ENCODE data around the gene GDI2. TPM values are rescaled to one million over a fixed set of nuclear protein-coding genes. Genes with fewer than 3 reads are reported as not detected.

The GDI2 gene
- total and polyA plus RNA-seq, 2 of the 13 experiments (the other 11 are each of a cell fraction or from before 2014, with no cell fraction given) = 153 to 477 TPM

DNA sequence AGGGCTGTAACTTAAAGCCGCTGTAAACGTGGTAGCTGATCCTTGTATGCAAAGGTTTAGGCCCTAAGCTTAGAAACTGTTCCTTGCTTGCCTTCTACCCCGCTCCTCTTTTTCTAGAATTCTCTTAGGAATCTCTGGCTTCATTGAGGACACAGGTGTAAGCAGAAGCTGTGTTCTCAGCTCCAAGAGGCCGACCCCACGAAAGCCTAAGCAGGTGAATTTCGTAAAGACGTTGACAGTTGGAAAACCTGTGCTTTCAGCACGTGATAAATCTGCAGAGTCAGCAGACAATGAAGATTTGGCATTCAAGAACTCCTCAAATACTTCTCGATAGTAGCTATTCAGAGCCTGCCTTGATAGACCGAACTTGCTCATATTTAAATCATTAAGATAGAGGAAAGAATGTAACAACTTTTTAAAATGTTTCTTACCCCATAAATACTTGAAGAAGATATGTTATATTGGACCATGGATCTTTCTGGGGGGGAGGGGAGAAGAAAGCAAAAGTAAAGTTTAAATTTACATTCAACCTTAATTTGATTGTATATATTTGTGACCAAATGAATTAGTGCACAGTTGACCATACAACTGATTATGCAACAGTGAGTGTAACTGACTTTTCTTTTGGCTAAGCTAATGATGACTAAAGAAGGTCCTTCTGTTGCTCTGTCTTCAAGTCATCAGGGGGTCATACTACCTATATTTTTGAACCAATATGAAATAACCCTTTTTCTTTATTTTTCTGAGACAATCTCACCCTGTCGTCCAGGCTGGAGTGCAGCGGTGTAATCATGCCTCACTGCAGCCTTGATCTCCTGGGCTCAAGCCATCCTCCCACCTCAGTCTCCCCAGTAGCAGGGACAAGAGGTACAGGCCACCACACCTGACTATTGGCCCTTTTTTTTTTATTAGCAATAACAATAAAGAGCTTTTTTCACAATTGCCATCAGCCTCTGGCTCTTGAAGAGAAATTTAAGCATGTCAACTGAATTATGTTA, 1.2 kb upstream of the GDI2 start (continued):
- TF ChIP-seq, protein P1, sequence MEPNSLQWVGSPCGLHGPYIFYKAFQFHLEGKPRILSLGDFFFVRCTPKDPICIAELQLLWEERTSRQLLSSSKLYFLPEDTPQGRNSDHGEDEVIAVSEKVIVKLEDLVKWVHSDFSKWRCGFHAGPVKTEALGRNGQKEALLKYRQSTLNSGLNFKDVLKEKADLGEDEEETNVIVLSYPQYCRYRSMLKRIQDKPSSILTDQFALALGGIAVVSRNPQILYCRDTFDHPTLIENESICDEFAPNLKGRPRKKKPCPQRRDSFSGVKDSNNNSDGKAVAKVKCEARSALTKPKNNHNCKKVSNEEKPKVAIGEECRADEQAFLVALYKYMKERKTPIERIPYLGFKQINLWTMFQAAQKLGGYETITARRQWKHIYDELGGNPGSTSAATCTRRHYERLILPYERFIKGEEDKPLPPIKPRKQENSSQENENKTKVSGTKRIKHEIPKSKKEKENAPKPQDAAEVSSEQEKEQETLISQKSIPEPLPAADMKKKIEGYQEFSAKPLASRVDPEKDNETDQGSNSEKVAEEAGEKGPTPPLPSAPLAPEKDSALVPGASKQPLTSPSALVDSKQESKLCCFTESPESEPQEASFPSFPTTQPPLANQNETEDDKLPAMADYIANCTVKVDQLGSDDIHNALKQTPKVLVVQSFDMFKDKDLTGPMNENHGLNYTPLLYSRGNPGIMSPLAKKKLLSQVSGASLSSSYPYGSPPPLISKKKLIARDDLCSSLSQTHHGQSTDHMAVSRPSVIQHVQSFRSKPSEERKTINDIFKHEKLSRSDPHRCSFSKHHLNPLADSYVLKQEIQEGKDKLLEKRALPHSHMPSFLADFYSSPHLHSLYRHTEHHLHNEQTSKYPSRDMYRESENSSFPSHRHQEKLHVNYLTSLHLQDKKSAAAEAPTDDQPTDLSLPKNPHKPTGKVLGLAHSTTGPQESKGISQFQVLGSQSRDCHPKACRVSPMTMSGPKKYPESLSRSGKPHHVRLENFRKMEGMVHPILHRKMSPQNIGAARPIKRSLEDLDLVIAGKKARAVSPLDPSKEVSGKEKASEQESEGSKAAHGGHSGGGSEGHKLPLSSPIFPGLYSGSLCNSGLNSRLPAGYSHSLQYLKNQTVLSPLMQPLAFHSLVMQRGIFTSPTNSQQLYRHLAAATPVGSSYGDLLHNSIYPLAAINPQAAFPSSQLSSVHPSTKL (CRISPR knock-in tag; IDR thresholded peaks at IDR 0.05) = no peak
- TF ChIP-seq HCFC1 (IDR thresholded peaks at IDR 0.05; ENCODE audit: low read depth, low read length) (no peak), ZNF143 (CRISPR knock-in tag; IDR thresholded peaks at IDR 0.05) (no peak), FLYWCH1 (CRISPR knock-in tag; IDR thresholded peaks at IDR 0.05) (no peak), AHR (CRISPR knock-in tag; IDR thresholded peaks at IDR 0.05) (no peak), JDP2 (CRISPR knock-in tag; IDR thresholded peaks at IDR 0.05; ENCODE audit: borderline replicate concordance) (no peak), TCF7 (IDR thresholded peaks at IDR 0.05; ENCODE audit: low read depth) (no peak), TAF1 (CRISPR knock-in tag; IDR thresholded peaks at IDR 0.05) (no peak), ZNF382 (CRISPR knock-in tag; IDR thresholded peaks at IDR 0.05; ENCODE audit: borderline replicate concordance) (no peak), ZNF331 (CRISPR knock-in tag; IDR thresholded peaks at IDR 0.05) (no peak), KLF15 (CRISPR knock-in tag; IDR thresholded peaks at IDR 0.05; ENCODE audit: borderline replicate concordance) (no peak), NFRKB (IDR thresholded peaks at IDR 0.05) (no peak)
- TF ChIP-seq, protein P2, sequence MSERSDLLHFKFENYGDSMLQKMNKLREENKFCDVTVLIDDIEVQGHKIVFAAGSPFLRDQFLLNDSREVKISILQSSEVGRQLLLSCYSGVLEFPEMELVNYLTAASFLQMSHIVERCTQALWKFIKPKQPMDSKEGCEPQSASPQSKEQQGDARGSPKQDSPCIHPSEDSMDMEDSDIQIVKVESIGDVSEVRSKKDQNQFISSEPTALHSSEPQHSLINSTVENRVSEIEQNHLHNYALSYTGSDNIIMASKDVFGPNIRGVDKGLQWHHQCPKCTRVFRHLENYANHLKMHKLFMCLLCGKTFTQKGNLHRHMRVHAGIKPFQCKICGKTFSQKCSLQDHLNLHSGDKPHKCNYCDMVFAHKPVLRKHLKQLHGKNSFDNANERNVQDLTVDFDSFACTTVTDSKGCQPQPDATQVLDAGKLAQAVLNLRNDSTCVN (CRISPR knock-in tag; IDR thresholded peaks at IDR 0.05; ENCODE audit: borderline replicate concordance) = no peak
- TF ChIP-seq, protein P3, sequence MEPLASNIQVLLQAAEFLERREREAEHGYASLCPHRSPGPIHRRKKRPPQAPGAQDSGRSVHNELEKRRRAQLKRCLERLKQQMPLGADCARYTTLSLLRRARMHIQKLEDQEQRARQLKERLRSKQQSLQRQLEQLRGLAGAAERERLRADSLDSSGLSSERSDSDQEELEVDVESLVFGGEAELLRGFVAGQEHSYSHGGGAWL (CRISPR knock-in tag; IDR thresholded peaks at IDR 0.05) = no peak
- TF ChIP-seq, protein P4, sequence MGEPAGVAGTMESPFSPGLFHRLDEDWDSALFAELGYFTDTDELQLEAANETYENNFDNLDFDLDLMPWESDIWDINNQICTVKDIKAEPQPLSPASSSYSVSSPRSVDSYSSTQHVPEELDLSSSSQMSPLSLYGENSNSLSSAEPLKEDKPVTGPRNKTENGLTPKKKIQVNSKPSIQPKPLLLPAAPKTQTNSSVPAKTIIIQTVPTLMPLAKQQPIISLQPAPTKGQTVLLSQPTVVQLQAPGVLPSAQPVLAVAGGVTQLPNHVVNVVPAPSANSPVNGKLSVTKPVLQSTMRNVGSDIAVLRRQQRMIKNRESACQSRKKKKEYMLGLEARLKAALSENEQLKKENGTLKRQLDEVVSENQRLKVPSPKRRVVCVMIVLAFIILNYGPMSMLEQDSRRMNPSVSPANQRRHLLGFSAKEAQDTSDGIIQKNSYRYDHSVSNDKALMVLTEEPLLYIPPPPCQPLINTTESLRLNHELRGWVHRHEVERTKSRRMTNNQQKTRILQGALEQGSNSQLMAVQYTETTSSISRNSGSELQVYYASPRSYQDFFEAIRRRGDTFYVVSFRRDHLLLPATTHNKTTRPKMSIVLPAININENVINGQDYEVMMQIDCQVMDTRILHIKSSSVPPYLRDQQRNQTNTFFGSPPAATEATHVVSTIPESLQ (CRISPR knock-in tag; conservative IDR thresholded peaks at IDR 0.05) = no peak
- TF ChIP-seq, protein P5, sequence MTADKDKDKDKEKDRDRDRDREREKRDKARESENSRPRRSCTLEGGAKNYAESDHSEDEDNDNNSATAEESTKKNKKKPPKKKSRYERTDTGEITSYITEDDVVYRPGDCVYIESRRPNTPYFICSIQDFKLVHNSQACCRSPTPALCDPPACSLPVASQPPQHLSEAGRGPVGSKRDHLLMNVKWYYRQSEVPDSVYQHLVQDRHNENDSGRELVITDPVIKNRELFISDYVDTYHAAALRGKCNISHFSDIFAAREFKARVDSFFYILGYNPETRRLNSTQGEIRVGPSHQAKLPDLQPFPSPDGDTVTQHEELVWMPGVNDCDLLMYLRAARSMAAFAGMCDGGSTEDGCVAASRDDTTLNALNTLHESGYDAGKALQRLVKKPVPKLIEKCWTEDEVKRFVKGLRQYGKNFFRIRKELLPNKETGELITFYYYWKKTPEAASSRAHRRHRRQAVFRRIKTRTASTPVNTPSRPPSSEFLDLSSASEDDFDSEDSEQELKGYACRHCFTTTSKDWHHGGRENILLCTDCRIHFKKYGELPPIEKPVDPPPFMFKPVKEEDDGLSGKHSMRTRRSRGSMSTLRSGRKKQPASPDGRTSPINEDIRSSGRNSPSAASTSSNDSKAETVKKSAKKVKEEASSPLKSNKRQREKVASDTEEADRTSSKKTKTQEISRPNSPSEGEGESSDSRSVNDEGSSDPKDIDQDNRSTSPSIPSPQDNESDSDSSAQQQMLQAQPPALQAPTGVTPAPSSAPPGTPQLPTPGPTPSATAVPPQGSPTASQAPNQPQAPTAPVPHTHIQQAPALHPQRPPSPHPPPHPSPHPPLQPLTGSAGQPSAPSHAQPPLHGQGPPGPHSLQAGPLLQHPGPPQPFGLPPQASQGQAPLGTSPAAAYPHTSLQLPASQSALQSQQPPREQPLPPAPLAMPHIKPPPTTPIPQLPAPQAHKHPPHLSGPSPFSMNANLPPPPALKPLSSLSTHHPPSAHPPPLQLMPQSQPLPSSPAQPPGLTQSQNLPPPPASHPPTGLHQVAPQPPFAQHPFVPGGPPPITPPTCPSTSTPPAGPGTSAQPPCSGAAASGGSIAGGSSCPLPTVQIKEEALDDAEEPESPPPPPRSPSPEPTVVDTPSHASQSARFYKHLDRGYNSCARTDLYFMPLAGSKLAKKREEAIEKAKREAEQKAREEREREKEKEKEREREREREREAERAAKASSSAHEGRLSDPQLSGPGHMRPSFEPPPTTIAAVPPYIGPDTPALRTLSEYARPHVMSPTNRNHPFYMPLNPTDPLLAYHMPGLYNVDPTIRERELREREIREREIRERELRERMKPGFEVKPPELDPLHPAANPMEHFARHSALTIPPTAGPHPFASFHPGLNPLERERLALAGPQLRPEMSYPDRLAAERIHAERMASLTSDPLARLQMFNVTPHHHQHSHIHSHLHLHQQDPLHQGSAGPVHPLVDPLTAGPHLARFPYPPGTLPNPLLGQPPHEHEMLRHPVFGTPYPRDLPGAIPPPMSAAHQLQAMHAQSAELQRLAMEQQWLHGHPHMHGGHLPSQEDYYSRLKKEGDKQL (CRISPR knock-in tag; IDR thresholded peaks at IDR 0.05; ENCODE audit: low read depth) = no peak
